ENCODE results near the gene PAPPA2.

- no peak for TF ChIP-seq POLR2AphosphoS5 (IDR thresholded peaks at IDR 0.05)
- no peak for TF ChIP-seq CTCF (IDR thresholded peaks at IDR 0.05)
- TF ChIP-seq POLR2A (IDR thresholded peaks at IDR 0.05) = no peak
Observed at GRCh38 chr1:176800978-176801513, 338.1 kb downstream of the PAPPA2 start.

All from sigmoid colon (tissue), 4 donors.